Spleen (tissue), 11 donors: ENCODE measurements around the gene FGGY. TPM values are rescaled to one million over a fixed set of nuclear protein-coding genes. Genes with fewer than 3 reads are reported as not detected.

Experiments used
- DNase-seq: peaks from one replicate; pipeline ENCODE4 v3.0.0-alpha.2; 2020
- H3K27ac ChIP-seq, 8 donors: fragments of 200-600 bp; sonication (generic) in 7 of 8; 1 replicate in 4 of 8; 2 replicates in 4 of 8; pipeline versions ENCODE4 v1.5.0 to v1.8.0; 2016 to 2021; ENCODE audit warnings: inconsistent platforms in 4 of 8, mild to moderate bottlenecking in 4 of 8, moderate library complexity in 1 of 8
- H3K27me3 ChIP-seq, 7 donors: fragments of 200-600 bp; sonication (generic) in 6 of 7; replicated peaks in 1 of 7; 1 replicate in 4 of 7; 2 replicates in 3 of 7; pipeline versions ENCODE4 v1.5.0 to v1.8.0; 2016 to 2021; ENCODE audit warnings: inconsistent platforms in 3 of 7, mild to moderate bottlenecking in 1 of 7
- H3K36me3 ChIP-seq, 6 donors: fragments of 200-600 bp; sonication (generic) in 5 of 6; 1 replicate in 4 of 6; 2 replicates in 2 of 6; pipeline versions ENCODE4 v1.5.0 to v1.8.0; 2016 to 2021; ENCODE audit warnings: inconsistent platforms in 2 of 6
- H3K4me1 ChIP-seq, 6 donors: fragments of 200-600 bp; sonication (generic) in 5 of 6; 1 replicate in 3 of 6; 2 replicates in 3 of 6; pipeline versions ENCODE4 v1.5.0 to v1.8.0; 2016 to 2021; ENCODE audit warnings: inconsistent platforms in 3 of 6
- H3K4me3 ChIP-seq, 8 donors: fragments of 200-600 bp; sonication (generic) in 7 of 8; 1 replicate in 4 of 8; 2 replicates in 4 of 8; pipeline versions ENCODE4 v1.5.0 to v1.8.0; 2016 to 2021; ENCODE audit warnings: inconsistent platforms in 4 of 8, mild to moderate bottlenecking in 4 of 8, moderate library complexity in 2 of 8
- H3K9me3 ChIP-seq, 8 donors: fragments of 200-600 bp; sonication (generic) in 7 of 8; 1 replicate in 4 of 8; 2 replicates in 4 of 8; pipeline versions ENCODE4 v1.5.0 to v1.8.0; 2016 to 2021; ENCODE audit warnings: inconsistent platforms in 4 of 8
- CTCF ChIP-seq, 11 experiments: fragments of 200-600 bp in 7 of 11; fragments of 450-650 bp in 4 of 11; sonication (generic) in 4 of 11; IDR thresholded peaks in 8 of 11; conservative IDR thresholded peaks in 3 of 11; 1 replicate in 7 of 11; 2 replicates in 4 of 11; pipeline versions ENCODE4 v1.4.0 to v1.8.0; 2016 to 2021; ENCODE audit warnings: antibody characterized with exemption in 11 of 11, inconsistent platforms in 4 of 11, mild to moderate bottlenecking in 1 of 11
- POLR2A ChIP-seq, 3 donors: fragments of 450-650 bp; IDR thresholded peaks; one replicate each; pipeline ENCODE4 v1.5.1; 2017; ENCODE audit warnings: antibody characterized with exemption in 3 of 3, mild to moderate bottlenecking in 1 of 3
- POLR2AphosphoS5 ChIP-seq, 3 donors: sonication (generic); formaldehyde crosslinking; IDR thresholded peaks; one replicate each; pipeline ENCODE4 v1.5.1; 2017; ENCODE audit warnings: antibody characterized with exemption in 3 of 3
- WGBS, 5 donors: extraction: QIAGEN DNeasy Blood & Tissue Kit in 3 of 5; methylation state at CpG; one replicate each; pipeline versions ENCODE4 v1.1.5 to v1.1.7; 2013 to 2018; 5-methylcytosine and 5-hydroxymethylcytosine counted together
- intact Hi-C: fragments of 100-400 bp; cut with DNase I; formaldehyde crosslinking; loops from one replicate; pipeline ENCODE4 v1.15.0; 2023; ENCODE audit warnings: low total_unique reads
- polyA plus RNA-seq, 3 donors: library from polyadenylated mRNA; stranded (reverse); fragments of 200-250 nt; gene quantifications; one replicate each; pipeline ENCODE4 v1.2.1, GENCODE V29; 2013
- total RNA-seq, 7 donors: library from RNA; depleted of rRNA in 3 of 7; stranded (reverse); fragments of >200 nt in 3 of 7; fragmentation: NEBNext Ultra II Directional in 4 of 7; extraction: Animal tissue kit (Norgen Biotek cat#: 25700) in 4 of 7; gene quantifications; one replicate each; pipeline versions ENCODE4 v1.1.0 to v1.2.1, GENCODE V29; 2016 to 2021
- donor health status: healthy with polysubstance abuse.
- donor health status: DM: no; HTN: no; CAD: no; lungs with moderate emphysema.
- donor health status: DM: no; HTN: no; CAD: no.
- donor health status: Bipolar disorder and iron deficiency.
- donor health status: healthy.
- donor health status: DM: no; HTN: no; CAD: no.
- donor health status: DM: yes; HTN: yes; CAD: no.

FGGY gene
- total and polyA plus RNA-seq, 10 donors, result 1.7 to 27.8 (median 13.2) TPM

DNA sequence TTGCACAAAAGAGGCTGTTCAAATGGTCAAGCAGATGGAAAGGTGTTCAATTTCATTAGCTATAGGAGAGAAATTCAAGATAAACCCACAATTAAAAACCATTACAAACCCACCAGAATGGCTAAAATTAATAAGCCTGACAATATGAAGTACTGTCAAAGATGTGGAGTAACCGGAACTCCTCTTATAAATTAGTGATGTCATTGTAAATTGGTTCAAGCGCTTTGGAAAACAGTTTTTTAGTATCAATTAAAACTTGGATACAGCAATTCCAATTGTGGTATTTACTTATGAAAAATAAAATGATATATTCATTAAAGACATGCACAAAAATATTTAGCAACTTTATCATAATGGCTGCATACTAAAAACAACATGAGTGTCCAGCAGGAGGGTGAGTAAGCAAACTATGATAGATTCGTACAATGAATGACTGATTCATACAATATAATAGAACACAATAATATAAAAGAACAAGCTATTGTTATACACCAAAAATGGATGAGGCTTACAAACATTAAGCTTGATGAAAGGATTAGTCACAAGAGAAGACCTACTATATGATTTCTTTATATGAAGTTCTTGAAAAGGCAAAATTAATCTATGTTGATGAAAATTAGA lies 38.4 kb upstream of the FGGY start:
- no peaks in the 10 kb centered on the region for H3K36me3 ChIP-seq
- DNase-seq, result no peak
- no peak overlapping the region for H3K27ac ChIP-seq
- H3K4me1 ChIP-seq, result no peaks in the 10 kb centered on the region
- intact Hi-C loops, result no loop called here
- no peaks in the 10 kb centered on the region for H3K27me3 ChIP-seq
- 92 to 97% (median 94%) methylated on average over 3 of the region's 3 CpGs for WGBS, 5 donors
- TF ChIP-seq POLR2AphosphoS5 (IDR thresholded peaks at IDR 0.05) (no peak), POLR2A (IDR thresholded peaks at IDR 0.05) (no peak), CTCF (IDR thresholded peaks at IDR 0.05 in 8 of 11, conservative IDR thresholded peaks at IDR 0.05 in 3 of 11) (no peak)
- H3K9me3 ChIP-seq, result no peaks in the 10 kb centered on the region
- H3K4me3 ChIP-seq, result no peak overlapping the region

- DNase-seq, result no peak
- intact Hi-C loops, result no loop called here
Observed at GRCh38 chr1:59261537-59261936, 35.4 kb upstream of the FGGY start.

GRCh38 chr1:59262631-59263030 lies 34.3 kb upstream of the FGGY start:
- H3K9me3 ChIP-seq, result no peaks in the 10 kb centered on the region
- no peak for DNase-seq
- no peak overlapping the region for H3K4me3 ChIP-seq
- H3K27me3 ChIP-seq, result no peaks in the 10 kb centered on the region
- peaks cover 0 to 11% (median 0%) of the 10 kb centered on the region in 6 donors for H3K4me1 ChIP-seq
- intact Hi-C loops, result no loop called here
- no peaks in the 10 kb centered on the region for H3K36me3 ChIP-seq
- H3K27ac ChIP-seq, result no peak overlapping the region
- TF ChIP-seq CTCF (IDR thresholded peaks at IDR 0.05 in 8 of 11, conservative IDR thresholded peaks at IDR 0.05 in 3 of 11) (no peak), POLR2A (IDR thresholded peaks at IDR 0.05) (no peak), POLR2AphosphoS5 (IDR thresholded peaks at IDR 0.05) (no peak)

More at GRCh38 chr1:59261537-59261936, 35.4 kb upstream of the FGGY start:
- H3K27ac ChIP-seq, result no peak overlapping the region
- no peak for TF ChIP-seq POLR2A (IDR thresholded peaks at IDR 0.05)
- TF ChIP-seq CTCF (IDR thresholded peaks at IDR 0.05 in 8 of 11, conservative IDR thresholded peaks at IDR 0.05 in 3 of 11), result no peak
- H3K4me3 ChIP-seq, result no peak overlapping the region
- H3K9me3 ChIP-seq, result no peaks in the 10 kb centered on the region
- no peaks in the 10 kb centered on the region for H3K27me3 ChIP-seq
- H3K36me3 ChIP-seq, result no peaks in the 10 kb centered on the region
- WGBS, 5 donors, result 88 to 94% (median 92%) methylated on average over 1 of the region's 1 CpG
- H3K4me1 ChIP-seq, result peaks cover 0 to 8% (median 0%) of the 10 kb centered on the region in 6 donors

DNA sequence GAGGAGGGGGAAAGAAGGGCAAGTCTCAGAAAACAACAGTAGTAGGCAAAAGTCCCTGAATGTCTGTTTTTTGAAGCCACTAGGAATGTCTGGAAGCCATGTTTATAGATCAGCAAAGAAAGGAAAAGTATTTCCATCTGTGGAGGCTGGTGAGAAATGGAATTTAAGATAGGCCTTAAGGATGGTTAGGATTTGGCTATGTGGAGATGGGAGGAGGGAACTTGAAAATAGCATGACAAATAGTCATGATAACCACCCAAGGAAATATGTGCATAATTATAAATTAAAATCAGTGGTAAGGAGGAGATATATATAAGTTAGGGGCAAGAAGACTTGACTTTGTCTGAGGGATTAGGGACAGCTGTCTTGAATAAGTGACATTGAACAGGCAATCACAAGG lies 33.8 kb upstream of the FGGY start:
- intact Hi-C loops, result no loop called here
- H3K4me3 ChIP-seq, result no peak overlapping the region

More for the DNA sequence above, 33.8 kb upstream of the FGGY start:
- peaks cover 0 to 11% (median 0%) of the 10 kb centered on the region in 6 donors for H3K4me1 ChIP-seq
- H3K27ac ChIP-seq, result no peak overlapping the region
- H3K27me3 ChIP-seq, result no peaks in the 10 kb centered on the region
- no peak for DNase-seq
- H3K9me3 ChIP-seq, result no peaks in the 10 kb centered on the region
- TF ChIP-seq CTCF (IDR thresholded peaks at IDR 0.05 in 8 of 11, conservative IDR thresholded peaks at IDR 0.05 in 3 of 11) (no peak), POLR2AphosphoS5 (IDR thresholded peaks at IDR 0.05) (no peak), POLR2A (IDR thresholded peaks at IDR 0.05) (no peak)
- H3K36me3 ChIP-seq, result no peaks in the 10 kb centered on the region
